ENCODE measurements around the gene SERPINI2. TPM values are rescaled to one million over a fixed set of nuclear protein-coding genes. Genes with fewer than 3 reads are reported as not detected.

SERPINI2 gene, protein sequence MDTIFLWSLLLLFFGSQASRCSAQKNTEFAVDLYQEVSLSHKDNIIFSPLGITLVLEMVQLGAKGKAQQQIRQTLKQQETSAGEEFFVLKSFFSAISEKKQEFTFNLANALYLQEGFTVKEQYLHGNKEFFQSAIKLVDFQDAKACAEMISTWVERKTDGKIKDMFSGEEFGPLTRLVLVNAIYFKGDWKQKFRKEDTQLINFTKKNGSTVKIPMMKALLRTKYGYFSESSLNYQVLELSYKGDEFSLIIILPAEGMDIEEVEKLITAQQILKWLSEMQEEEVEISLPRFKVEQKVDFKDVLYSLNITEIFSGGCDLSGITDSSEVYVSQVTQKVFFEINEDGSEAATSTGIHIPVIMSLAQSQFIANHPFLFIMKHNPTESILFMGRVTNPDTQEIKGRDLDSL
- 1 to 10 TPM in 1 of 2 donors, under 1 TPM in 1; 0.71 to 1.1 TPM for total RNA-seq
- long read RNA-seq = 0 reads

DNA sequence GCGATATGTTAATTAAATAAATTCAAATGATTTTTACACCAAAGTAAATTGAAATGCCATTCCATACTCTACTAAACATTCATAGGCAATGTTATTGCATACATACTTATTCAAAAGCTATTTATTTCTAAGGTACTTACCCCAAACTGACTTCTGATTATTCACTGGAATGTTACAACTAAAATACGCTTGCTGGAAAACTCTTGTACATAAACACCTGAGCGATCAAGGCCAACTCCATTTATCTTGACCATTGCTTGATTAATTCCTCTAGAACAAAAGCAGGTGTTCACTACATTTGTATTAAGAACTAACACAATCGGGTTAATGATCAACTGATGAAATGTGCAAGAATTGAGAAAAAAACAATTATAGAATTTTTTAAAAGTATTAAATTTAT, at the start of gene SERPINI2:
Gene SERPINI2, minus strand, starts transcription at position 180 of the 400 bp plus-strand sequence. CDS start 2,208 bp downstream, outside the sequence.
- ATAC-seq (no peak), DNase-seq (no peak)
- intact Hi-C loops (cut with DNase I) = no loop called here

DNA sequence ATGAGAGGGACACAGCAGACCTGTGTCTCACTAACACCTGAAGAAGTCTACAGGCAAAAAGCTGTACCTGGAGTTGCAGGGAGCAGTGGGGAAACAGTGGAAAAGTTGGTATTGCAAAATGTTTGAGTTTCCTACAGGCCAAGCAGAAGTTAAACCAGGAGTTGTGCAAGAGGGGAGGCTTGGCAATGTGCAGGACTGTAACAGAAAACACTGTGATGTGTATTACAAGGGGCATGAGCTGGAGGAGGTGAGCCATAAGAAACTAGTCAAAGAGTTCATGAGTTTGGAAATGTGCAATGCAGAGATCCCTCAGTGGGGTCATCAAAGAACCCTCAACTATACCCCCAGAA, 47.1 kb upstream of the SERPINI2 start:
- intact Hi-C loops (cut with DNase I) = no loop called here
- DNase-seq (no peak), ATAC-seq (no peak)

DNA sequence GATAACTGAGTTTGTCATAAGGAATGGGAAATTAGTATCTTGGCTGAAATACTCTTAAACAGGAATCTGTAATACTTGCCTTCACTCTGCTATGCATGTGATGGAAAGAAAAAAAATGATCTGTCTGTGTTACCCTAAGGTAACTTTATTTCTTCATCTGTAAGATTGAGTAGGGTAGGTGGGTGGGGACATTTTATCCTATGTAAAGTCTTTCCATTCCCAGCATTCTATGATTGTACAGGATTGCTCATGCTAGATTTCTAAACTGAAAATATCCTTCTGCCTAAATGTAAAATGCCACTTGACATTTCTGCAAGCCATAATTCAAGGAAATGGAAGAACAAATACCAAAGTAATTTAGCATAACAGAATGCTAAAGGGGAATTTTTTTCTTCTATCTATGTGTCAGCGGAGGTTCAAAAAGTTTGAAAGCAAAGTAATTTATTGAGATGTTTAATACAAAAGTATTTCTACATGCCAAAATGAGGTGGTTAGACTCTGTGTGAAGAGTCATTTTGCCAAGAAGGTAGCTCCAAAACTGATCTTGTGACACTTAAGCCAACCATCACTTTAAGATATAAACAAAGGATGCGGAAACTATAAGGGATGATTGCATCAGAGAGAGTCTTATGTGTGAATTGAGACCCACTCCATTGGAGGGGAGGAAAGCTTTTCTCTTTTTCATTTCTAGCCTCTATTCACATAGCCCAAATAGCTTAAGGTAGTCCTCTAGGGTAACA, 46.6 kb upstream of the SERPINI2 start:
- no peak for DNase-seq
- intact Hi-C loops (cut with DNase I) = no loop called here
- no peak for ATAC-seq

DNA sequence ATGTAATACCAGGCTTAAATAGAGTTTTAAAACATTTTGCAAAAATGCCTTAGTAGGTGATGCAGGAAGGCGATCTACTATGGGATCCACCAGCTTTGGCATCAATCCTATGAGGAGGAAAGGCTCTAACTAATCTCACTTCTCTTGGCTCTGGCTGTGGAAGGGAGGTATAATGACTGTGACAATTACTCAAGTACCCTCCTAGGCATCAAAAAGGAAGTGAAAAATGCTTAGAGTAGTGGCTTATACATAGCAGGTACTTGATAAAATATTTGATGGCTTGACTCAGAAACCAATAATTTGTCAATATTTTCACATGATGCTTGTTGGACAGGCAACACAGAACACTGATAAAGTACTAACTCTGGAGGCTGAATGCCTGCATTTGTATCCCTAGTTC, 34.1 kb upstream of the SERPINI2 start:
- no peak for ATAC-seq
- no peak for DNase-seq
- intact Hi-C loops (cut with DNase I) = no loop called here

DNA sequence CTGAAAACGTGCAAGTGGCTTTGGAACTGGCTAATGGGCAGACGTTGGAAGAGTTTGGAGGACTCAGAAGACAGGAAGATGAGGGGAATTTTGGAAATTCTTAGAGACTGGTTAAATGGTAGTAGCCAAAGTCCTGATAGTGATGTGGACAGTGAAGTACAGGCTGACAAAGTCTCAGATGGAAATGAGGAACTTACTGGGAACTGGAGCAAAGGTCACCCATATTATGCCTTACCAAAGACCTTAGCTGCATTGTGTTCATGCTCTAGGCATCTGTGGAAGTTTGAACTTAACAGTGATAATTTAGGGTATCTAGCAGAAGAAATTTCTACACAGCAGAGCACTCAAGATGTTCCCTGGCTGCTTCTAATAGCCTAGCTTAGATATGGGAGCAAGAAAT, 28.6 kb upstream of the SERPINI2 start:
- DNase-seq = no peak
- ATAC-seq = no peak
- intact Hi-C loops (cut with DNase I) = no loop called here

DNA sequence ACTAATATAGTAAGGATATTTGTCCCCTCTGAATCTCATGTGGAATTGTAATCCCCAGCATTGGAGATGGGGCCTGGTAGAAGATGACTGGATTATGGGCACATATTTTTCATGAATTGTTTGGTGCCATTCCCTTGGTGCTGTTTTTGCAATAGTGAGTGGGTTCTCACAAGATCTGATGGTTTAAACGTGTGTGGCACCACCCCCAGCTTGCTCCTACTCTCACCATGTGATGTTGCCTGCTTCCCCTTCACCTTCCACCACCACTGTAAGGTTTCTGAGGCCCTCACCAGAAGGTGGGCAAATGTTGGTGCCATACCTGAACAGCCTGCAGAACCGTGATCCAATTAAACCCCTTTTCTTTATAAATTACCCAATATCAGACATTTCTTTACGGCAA, 28.1 kb upstream of the SERPINI2 start:
- intact Hi-C loops (cut with DNase I) = no loop called here
- ATAC-seq = no peak
- no peak for DNase-seq

DNA sequence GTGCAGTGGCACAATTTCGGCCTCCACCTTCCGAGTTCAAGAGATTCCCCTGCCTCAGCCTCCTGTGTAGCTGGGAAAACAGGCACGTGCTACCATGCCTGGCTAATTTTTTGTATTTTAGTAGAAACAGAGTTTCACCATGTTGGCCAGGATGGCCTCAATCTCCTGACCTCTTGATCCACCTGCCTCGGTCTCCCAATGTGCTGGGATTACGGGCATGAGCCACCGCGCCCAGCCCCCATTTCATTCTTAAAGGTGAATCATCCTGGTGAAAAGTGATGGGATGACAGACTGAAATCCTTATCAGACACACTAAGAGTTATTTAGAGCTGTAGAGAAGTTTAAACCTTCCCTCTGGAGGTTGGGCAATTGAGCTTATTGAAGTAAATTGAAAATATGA, 24.1 kb upstream of the SERPINI2 start:
- intact Hi-C loops (cut with DNase I) = no loop called here
- no peak for ATAC-seq
- DNase-seq = no peak

DNA sequence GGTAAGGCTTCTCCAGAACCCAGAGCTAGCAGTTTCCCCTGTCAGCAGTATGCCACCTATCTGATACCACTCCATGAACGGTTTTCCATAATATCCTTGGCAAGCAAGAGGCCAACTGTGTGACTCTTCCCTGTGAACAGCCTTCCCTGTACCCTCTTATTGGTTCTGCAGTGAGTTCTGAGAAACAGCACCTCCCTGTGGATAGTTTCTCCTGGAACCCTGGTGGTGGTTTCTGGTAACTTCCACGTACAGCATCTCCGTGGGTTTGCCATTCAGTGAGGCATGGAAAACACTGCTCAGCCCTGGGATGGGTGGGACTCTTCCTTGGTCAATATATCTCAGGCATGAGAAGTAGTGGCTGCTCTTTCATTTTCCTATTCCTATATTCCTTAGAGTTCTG, 19.4 kb upstream of the SERPINI2 start:
- intact Hi-C loops (cut with DNase I) = no loop called here
- ATAC-seq = no peak
- no peak for DNase-seq

DNA sequence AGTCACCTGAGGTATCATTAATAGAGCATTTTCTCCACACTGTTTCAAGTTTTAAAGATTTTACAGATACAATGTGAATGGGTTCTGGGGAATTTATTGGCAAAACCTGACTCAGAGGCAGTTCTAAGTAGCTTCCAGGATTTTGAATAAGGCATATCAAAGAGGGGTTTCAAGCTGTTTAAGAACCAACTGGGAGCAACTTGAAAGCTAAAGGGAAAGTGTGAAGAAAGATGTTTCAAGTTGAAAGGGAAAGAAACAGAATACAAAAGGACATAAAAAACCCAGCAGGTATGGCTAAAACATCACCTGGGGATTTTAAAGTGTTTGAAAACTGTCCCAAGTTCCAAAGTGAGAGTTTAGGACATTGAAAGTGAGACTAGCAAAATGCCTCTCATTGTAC, 17.8 kb upstream of the SERPINI2 start:
- DNase-seq (no peak), ATAC-seq (no peak)
- intact Hi-C loops (cut with DNase I) = no loop called here

DNA sequence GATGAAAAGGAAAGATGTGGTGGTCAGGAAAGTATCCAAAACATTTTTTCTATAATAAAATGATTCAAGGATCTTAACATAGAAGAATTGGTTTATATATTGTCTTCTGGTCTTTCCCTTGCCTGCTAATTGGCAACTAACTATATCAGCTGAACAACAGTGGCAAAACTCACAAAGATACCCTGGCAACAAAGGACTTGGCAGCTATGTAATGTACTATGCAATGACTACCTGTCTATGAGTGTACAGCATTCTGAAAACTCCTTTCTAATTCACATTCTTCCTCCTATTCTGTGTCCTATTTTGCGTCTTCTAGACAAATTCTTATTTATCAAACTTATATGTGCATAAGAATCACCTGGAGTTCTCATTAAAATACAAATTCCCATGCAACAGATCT, 15.7 kb upstream of the SERPINI2 start:
- DNase-seq = no peak
- intact Hi-C loops (cut with DNase I) = no loop called here
- no peak for ATAC-seq

DNA sequence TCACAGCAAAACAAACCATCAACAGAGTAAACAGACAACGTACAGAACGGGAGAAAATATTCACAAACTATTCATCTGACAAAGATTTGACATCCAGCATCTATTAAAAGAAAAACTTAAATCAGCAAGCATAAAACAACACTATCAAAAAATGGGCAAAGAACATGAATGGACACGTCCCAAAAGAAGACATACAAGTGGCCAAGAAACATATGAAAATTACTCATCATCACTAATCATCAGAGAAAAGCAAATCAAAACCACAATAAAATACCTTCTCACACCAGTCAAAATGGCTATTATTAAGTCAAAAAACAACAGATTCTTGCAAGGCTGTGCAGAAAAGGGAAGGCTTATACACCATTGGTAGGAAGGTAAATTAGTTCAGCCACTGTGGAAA, 13.7 kb upstream of the SERPINI2 start:
- ATAC-seq = no peak
- no peak for DNase-seq
- intact Hi-C loops (cut with DNase I) = no loop called here

DNA sequence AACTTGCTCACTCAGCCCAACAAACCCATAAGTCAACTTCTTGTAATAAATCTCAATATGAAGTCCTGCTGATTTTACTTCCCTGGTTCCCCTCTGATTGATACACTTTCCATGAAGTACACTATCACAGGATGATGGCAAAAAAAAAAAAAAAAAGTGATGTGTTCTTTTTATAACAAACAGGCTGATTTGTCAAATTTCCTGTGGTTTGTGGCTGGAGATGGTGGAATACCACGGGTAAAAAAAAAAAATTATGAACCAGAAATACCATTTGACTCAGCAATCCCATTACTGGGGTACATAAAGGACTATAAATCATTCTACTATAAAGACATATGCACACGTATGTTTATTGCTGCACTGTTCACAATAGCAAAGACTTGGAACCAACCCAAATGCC, 10.7 kb upstream of the SERPINI2 start:
- intact Hi-C loops (cut with DNase I) = no loop called here
- no peak for DNase-seq
- ATAC-seq = no peak

DNA sequence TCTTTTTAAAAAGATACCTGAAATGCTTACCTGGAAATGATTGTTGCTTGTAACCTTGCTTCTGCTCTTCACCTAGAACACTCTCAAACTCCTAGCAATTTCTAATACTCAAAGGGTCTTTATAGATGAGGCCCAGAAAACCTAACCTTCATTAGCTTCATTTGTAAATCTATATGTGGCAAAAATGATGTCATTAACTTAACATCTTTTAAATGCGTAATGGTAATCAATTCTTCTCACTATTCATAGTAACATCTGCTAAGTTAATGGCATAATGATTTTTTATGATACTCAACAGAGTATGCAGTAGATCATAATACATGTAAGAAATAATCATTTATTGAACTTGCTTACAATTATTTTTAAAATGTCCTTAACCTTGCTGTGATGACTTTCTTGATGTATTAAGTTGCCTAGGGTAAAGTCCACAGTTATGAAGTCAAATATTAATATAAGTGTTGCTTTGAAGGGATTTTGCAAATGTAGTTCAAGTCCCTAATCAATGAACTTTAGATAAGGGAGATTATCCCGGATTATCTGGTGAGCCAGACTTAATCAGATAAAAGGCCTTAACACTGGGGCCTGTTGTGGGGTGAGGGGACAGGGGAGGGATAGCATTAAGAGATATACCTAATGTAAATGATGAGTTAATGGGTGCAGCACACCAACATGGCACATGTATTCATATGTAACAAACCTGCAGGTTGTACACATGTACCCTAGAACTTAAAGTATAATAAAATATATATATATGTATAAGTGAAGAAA, 10.1 kb upstream of the SERPINI2 start:
- DNase-seq = no peak
- intact Hi-C loops (cut with DNase I) = no loop called here
- no peak for ATAC-seq

DNA sequence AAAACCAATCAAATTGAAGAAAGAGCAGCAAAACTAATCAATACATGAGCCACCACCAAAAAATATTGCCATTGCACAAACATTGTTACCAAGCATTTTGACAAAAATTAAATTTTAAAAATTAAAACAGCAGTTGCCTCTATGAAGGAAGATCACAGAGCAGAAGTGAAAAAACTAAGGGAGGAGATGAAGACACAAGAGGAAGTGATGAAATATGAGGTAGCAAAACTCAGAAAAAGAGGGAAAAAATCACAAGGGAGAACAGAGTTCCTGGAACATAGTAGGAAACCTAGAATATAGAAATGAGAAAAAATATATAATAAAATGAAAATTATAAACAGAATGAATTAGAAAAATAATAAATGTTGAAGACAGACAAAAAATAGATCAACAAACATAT, 7.3 kb upstream of the SERPINI2 start:
- ATAC-seq (no peak), DNase-seq (no peak)
- intact Hi-C loops (cut with DNase I) = no loop called here

DNA sequence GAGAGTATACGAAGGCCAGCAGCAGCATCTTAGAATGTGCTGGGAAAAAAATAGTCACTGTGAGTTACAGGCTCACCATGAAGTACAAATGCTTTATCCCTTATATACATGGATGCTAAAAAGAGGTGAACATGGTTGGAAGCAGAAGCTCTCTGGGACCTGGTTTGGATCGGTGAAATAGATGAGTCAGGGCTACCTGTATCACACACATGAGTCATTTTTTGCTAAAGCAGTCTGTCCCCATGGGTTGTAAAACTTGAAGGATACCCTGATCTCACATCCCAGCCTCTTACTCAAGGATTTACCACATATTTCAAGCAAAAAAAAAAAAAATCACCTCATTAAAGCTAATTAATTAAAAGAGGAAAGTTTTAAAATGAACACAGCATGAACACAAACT, 6.9 kb upstream of the SERPINI2 start:
- intact Hi-C loops (cut with DNase I) = no loop called here
- ATAC-seq (no peak), DNase-seq (no peak)

DNA sequence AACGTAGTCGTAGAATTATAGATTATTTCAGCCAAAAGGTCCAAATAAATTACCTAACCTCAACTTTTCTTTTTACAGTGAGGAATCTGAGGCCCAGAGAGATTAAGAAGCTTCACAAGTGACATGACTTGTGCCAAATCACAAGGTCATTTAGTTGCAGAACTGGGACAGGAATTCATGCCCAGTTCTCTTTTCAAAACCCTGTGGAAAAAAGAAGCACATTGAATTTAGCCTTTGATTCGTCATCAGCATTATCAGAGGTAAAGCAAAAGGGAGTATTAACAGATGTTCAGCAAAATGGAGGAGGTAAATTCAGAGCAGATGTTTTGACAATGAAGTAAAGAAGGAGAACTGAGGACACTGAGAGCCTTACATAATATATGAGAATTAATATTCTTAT, 4.5 kb downstream of the SERPINI2 start:
- no peak for ATAC-seq
- intact Hi-C loops (cut with DNase I) = no loop called here
- DNase-seq = no peak

DNA sequence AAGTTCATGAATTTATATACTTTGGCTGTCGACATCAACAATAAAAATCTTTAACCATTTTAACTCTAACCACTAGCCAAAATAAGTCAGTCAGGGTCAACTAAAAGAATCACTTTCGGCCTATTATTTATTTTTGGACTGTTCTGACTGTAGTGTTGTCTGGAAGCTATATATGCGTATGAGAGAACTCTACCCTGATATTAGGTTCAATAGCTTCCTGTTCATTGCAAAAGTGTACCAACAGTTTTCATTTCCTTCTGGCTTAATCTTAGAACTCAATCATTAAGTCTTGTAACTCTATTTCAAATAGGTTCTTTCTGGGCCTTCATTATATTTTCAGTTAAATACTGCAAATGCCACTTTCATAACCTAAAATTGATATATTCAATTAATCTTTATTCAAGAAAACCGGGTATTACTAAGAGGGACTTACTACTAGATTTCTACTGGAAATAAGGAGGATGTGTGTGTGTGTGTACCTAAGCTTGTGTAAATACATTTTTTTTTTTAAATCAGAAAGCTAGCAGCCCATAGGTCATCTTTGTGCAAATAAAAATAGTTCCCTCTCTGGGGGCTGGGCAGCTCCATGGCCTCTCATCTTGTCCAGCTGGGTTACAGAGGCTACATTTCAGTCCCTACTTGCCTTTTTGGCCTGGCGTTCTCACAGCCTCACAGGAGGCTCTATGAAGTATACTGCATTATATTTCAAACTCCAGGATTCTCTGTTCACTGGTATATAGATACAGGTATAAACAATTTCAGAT, 5.8 kb downstream of the SERPINI2 start:
- no peak for DNase-seq
- intact Hi-C loops (cut with DNase I) = no loop called here
- no peak for ATAC-seq

DNA sequence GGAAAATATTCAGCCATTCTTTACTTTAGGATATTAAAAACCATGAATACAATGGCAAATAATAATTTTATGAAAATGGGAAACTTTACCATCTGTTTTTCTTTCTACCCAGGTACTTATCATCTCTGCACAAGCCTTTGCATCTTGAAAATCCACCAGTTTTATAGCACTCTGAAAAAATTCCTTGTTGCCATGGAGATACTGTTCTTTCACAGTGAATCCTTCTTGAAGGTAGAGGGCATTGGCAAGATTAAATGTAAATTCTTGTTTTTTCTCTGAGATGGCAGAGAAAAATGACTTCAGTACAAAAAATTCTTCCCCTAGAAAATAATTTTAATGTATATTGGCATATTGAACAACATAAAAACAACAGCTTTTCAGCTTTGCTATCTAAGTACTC, 6.9 kb downstream of the SERPINI2 start:
- no peak for ATAC-seq
- no peak for DNase-seq
- intact Hi-C loops (cut with DNase I) = no loop called here

DNA sequence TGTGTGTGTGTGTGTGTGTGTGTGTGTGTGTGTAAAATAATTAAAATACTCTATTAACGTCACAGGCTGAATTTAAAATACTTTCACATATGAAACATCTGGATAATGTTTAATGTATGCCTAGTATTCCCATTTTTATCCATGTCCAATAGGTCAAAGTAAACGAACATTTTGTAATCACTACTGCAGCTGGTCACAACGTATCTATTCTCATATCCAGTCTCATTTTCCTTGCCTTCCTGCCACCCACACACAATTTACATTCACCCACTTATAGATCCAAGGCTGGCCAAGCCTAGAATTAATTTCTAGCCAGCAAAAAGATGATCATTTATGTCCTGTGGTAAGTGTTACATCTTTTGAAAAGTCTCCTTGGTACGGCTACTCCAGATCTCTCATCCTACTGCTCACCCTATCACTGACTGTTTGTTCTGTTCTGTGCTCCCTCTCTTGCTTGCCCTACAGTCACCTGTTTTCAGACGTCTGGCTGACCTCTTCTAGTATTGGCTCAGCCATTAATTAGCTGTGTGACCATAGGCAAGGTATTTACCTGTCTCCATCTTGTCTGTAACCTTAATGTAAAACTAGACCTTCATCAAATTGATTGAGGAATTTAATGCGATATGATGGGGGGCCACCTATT, 17.6 kb downstream of the SERPINI2 start:
- DNase-seq (no peak), ATAC-seq (no peak)
- intact Hi-C loops (cut with DNase I) = no loop called here

All from left cardiac atrium (tissue), 4 donors.